OCI-LY3 (cell line): ENCODE results near the gene ABCC9.

Experiments used
- CTCF ChIP-seq: fragments of 200-600, 300-600 bp; sonication (generic); IDR thresholded peaks from 2 replicates; pipeline ENCODE4 v1.5.1; 2014; ENCODE audit warnings: antibody characterized with exemption, low read length, low read depth
- EZH2phosphoT487 ChIP-seq: fragments of 200-600 bp; shearing (Covaris generic); IDR thresholded peaks from 2 replicates; pipeline ENCODE4 v1.6.1; 2018; ENCODE audit warnings: antibody characterized with exemption, mixed run types, low read depth

- TF ChIP-seq CTCF (no peak), EZH2phosphoT487 (no peak)
Observed at GRCh38 chr12:21826618-21826910, 114.7 kb downstream of the ABCC9 start.
